GM21447 (cell line): ENCODE results near the gene RNU6-9.

Source experiments
- ATAC-seq: cut with Tn5 transposase; IDR thresholded peaks from one replicate; pipeline ENCODE4 v1.9.1; 2021; ENCODE audit not compliant: unreplicated experiment

The RNU6-9 gene

DNA sequence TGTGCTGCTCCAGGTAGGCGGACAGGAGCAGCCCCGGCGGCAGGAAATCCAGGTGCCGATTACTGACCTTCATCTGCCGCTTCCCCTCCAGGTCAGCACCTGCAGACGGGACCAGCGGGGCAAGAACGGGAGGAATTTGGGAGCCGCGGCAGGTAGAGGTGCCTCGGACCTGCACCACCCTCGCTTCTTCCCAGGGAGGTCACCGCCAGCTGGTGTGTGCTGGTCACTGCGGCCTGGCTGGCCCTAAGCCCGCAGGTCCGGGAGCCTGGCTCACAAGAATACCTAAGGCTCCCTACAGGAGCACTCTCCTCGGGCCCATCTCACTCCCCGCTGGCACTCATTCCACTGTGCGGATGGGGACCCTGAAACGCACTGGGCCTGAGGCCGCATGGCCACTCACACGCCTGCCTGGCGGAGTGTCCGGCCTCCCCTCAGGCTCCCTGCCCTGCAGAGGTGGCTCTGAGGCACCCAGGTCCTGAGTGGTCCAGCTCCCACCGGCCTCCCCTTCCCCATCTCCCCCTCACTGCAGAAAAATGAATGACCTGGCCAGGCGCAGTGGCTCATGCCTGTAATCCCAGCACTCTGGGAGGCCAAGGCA is 4.3 kb downstream of the RNU6-9 start:
- ATAC-seq = no peak

DNA sequence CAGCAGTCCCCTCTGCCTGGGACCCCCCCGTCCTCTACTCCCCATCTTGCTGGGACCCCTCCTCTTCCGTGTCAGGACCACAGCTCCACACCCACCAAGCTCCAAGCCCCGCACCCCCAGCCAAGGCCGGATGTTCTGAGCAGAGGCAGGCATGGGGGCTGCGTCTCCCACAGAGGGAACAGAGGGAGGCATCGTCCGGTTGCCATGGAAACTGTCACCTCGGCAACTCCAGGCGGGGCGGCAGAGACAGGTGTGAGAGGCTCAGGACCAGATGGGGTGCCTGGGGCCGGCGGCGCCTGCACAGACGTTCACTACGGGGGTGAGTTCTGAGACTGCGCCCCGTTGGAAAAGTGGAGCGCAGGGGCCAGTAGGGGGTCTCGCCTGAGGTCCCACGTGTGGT is 5.4 kb downstream of the RNU6-9 start:
- ATAC-seq = no peak

DNA sequence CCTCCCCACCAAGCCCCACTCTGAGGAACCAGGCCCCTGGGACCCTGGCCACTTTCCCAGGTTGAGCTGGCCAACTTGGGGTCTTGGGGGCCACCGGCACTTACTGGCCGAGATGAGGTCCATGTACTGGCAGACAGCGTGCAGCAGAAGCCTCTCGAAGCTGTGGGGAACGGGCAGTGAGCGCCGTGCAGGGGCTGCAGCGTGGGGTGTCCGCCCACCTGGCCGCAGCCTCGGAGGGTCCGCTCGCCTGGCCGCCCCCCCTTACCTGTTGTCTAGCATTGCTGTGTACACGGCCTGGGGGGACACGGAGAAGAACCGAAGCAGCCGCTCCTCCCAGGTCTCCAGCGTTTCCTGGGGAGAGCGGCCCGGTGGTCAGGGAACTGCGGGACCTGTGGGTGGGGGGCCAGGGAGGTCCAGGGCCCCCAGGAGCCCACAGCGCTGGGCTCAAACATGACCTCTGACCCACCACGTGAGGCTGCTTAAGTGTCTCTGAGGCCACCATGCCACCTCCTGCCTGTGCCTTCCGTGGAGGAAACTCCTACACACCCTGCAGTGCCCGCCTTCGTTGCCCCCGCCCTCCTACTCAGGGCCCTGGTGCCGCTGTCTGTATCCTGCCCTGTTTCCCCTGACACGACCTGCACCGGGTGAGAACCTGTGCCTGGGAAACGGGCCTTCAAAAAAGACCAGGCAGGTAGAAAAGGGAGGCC is 6.2 kb downstream of the RNU6-9 start:
- no peak for ATAC-seq

DNA sequence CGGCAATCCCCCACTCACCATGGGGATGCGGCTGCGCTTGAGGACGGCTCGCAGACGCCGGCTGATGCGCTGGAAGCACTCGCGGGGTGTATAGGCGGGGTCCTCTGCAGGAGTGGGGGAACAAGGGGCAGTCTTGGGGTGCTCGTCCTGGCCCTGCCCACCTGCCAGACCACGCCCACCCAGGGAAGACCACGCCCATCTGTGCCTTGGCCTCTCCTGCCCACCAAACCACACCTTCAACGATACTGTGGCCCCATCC is 6.7 kb downstream of the RNU6-9 start:
- ATAC-seq = no peak

DNA sequence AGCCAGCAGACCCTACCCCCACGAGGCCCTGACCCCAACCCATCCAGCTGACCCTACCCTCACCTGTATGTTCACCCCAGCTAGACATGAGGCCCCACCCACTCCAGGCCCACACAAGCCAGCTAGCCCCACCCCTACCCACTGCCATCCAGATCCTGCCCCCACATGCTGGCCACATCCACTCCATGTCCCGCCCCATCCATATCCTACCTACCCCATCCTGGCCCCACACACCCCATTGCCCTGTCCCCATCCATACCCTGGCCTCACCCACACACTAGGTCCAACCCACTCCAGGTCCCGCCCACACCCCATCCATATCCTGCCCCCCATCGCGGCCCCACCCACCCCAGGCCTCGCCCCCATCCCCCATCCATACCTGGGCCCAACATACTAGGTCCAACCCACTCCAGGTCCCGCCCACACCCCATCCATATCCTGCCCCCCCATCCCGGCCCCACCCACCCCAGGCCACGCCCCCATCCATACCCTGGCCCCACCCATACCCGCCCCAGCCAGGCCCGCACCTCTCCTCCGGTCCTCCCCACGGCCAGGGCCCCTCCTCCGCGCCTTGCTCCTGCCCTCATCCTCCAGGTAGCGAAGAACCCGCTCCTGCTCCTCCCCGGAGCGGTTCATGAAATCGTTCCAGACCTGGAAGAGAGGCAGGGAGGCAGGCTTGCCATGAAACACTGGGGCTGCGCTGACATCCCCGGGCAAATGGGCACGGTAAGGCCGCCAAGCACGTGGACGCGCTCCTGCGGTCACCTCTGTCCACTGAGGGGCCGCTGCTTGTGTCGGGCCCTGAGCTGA is 7.2 kb downstream of the RNU6-9 start:
- ATAC-seq = no peak

DNA sequence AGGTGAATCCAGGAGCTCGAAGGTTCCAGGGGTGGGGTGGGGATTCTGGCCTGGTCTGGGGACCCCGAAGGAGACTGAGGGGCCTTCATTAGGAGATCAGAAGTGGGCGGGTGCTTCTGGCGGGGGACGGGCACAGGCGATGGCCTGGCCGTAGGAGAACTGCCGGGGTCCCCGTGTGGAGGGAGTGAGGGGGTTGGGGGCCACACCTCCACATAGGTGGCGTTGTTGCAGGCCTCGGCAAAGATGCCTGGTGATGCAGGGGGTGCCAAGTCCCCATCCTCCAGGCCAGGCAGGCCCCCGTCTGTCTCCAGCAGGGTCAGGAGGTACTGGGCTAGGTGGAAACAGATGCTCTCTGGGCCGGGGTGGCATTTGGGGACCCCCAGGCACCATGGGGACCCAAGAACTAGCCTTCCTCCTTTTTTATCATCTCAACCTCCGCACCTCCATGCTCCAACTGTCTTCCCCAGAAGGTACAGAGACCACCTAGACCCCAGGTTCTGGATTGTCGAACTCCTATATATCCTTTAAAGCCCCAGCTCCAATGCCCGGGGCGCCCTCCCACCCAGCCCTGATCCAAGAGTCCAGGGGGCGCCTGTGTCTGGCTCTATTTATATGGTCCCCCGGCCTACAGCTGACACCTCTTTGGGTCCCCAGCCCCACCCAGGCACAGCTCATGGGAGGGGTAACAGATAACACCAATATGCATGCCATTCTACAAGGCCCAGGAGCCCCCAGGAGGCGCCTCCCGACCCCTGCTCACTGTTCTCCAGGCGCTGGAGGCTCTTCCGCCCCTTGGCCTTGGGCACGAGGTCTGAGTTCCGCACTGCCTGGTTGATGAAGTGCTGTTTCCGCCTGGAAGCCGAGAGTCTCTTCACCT is 8.2 kb downstream of the RNU6-9 start:
- ATAC-seq = no peak

DNA sequence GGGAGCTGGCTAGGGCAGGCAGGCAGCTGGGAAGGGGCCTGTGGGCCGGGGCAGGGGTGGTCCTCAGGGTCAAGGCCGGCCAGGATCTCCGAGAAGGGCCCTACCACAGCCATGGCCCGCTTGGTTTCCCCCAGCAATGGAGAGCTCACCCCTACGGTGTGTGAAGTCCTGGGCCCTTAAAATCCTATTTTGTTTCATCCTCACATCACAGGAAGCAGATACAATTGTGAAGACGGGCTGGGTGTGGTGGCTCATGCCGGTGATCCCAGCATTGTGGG is 8.7 kb downstream of the RNU6-9 start:
- no peak for ATAC-seq

DNA sequence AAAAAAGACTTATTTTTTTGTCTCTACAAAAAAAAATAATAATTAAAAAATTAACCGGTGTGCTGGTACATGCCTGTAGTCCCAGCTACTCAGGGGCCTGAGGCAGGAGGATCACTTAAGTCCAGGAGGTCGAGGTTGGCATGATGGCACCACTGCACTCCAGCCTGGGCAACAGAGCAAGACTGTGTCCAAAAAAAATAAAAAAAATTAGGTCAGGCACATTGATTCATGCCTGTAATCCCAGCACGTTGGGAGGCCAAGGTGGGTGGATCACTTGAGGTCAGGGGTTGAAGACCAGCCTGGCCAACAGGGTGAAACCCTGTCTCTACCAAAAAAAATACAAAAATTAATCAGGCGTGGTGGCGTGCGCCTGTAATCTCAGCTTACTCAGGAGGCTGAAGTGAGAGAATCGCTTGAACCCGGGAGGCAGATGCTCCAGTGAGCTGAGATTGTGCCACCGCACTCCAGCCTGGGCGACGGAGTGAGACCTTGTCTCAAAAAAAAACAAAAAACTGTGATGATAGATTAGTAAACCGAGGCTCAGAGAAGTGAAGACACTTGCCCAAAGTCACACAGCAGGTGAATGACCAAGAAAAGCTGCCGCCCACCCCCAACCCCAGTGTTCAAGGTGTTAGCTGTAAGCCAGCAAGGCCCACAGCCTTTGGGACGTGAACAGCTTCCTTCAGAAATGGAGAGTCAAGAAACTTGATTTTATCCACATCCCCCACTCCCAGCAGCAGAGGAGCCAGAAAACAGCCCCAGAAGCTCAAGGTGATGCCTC is 9.4 kb downstream of the RNU6-9 start:
- ATAC-seq = no peak

DNA sequence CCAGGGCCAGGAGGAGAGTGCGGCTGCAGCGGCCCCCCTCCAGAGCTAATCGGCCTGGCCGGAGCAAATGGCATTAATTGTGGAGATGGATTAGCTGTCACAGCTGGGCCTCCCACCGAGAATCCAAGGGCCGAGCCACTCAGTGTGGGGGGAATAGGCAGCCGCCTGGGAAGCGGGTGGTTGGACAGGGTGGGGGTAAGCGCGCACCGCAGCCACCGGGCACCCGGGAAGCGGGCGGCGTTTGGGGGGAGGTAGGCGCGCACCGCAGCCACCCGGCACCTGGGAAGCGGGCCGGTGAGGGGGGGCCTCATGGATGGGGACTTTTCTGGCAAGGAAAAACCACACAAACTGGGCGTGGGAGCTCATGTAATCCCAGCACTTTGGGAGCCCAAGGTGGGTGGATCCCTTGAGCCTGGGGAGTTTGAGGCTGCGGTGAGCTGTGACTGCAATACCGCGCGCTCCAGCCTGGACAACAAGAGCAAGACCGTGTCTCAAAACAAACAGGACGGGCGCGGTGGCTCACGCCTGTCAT is 10.0 kb downstream of the RNU6-9 start:
- no peak for ATAC-seq

DNA sequence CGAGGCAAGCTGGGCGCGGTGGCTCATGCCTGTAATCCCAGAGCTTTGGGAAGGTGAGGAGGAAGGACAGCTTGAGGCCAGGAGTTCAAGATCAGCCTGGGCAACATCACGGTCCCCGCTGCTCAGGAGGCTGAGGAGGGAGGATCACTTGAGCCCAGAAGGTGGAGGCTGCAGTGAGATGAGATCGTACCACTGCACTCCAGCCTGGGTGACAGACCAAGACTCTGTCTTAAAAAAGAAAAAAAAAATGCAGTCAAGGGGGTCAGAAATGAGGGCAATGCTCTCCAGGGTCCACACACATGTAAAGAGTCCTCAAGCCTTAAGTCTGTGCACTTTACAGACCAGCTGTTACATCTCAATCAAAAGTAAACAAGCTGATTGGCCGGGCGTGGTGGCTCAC is 11.3 kb downstream of the RNU6-9 start:
- ATAC-seq = no peak

DNA sequence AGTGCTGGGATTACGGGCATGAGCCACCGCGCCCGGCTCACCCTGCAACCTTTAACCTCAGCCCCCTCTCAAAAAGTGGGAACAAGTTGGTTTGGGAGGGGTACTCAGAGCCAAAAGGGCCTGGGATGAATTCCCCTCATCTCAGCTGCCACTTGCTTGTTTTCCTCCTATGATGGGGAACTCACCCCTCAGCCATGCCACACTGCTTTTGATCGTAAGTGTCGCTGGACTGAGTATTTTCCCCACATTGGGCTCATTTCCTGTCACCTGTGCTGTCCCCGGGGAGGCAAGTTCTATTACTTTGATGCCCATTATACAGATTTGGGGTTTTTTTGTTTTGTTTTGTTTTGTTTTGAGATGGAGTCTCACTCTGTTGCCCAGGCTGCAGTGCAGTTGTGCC is 13.2 kb downstream of the RNU6-9 start:
- ATAC-seq = no peak

DNA sequence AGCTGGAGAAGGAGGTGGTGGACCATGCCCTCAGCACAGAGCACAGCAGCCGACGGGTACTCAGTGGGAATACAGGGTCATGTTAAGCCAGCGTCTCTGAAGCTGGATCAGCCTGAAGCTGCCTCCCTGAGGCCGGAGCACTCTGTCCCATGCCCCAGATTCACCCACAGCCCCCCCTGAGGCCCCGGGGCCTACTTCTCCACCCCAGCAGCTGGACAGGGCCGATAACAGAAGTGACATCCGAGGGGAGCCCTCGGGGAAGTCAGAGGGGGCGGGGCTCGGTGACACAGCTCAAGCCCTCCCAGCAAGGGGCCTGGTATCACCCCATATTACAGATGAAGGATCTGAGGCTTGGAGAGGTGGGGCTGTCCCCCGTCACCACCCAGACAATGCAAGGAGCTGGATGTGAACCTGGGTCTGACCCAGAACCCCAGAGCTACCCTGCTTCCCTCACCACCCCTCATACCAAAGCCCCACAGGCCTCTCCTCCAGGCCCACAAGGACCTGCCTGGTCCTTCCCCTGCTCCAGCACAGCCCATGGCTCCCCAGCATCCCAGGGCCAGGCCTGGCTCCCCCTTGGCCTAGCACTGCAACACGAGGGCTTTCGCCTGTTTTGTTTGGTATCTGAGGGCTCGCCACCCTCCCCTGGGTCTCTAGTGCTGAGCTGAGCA is 14.0 kb downstream of the RNU6-9 start:
- no peak for ATAC-seq

DNA sequence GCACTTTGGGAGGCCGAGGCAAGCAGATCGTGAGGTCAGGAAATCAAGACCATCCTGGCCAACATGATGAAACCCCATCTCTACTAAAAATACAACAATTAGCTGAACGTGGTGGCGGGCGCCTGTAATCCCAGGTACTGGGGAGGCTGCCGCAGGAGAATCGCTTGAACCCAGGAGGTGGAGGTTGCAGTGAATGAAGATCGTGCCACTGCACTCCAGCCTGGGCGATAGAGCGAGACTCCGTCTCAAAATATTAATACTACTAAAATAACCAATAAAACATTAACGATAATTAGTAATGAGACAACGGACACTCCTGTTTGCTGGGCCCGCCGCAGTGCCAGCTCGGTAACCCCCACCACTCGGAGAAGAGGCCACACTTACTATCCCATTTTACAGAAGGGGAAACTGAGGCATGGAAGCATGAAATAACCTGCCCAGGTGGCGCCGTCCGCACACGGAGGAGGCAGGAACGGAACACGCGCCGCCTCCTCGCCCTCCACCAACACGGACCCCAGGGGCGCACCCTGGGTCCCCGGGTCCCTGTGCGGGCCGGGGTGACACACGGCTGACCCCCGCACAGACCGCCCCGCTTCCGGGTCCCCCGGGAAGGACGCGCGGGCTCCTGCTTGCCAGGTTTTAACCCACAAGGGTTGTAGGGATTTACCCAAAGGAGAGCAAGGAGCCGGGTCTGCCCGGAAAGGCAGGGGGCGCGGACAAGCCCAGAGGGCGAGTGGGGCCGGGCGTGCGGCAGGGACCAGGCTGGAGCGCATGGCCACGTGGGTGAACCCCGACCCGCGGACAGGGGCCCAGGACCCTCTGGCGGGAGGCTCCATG is 18.1 kb downstream of the RNU6-9 start:
- no peak for ATAC-seq

DNA sequence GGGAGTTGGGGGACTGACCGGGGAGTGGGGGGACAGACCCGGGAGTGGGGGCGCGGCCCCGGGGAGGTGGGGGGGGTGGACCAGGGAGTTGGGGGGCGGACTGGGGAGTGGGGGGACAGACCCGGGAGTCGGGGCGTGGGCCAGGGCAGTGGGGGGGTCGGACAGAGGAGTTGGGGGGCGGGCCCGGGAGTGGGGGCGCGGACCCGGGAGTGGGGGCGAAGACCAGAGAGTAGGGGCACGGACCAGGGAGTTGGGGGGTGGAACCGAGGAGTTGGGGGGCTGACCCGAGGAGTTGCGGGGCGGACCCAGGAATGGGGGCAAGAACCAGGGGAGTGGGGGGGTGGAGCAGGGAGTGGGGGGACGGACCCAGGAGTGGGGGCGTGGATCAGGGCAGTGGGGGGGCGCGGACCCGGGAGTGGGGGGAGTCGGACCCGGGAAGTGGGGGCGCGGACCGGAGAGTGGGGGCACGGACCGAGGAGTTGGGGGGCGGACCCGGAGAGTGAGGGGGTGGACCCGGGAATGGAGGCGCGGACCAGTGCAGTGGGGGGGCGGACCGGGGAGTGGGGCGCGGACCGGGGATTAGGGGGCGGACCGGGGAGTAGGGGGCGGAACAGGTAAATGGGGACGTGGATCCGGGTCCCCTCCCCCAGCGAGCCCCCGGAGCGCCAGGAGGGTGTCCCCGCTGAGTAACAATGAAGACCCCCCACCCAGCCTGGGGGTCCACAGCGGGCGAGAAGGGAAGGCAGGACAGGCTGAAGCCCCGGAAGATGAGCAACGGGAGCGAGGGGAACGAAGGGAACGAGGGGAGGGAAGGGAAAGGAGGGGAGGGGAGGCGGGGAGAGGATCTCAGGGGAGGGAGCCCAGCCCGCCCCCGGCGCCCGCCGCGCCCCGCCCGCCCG is 19.1 kb downstream of the RNU6-9 start:
- ATAC-seq = no peak

DNA sequence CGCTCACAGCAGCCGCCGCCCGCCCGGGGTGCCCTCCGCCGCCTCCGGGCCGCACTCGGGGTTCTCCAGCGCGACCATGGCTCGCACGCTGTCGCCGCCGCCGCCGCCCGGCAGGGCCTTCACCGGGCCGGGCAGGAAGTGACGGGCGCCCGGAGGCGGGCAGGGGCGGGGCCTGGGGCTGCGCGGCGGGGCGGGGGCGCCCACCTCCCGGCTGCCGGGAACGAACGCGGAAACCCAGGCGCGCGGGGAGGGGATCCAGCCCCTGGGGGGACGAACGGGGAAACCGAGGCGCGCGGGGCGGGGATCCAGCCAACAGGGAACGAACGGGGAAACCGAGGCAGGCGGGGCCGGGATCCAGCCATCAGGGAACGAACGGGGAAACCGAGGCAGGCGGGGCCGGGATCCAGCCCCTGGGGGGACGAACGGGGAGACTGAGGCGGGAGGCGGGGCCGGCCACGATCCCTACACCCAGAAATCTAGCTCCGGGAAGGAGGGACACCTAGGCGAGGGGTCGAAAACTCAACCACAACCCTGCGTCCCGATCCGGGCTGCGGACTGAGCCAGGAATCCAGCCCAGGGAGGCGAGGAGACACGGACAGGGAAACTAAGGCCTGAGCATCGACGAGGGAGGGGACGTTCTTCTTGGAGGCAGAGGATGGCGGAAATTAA is 19.9 kb downstream of the RNU6-9 start, which contains the start of gene R3HDM4:
TSS of gene R3HDM4 (minus strand) at position 140 of the 669 bp plus-strand sequence. CDS start at position 78, 62 bp downstream.
- no peak for ATAC-seq

DNA sequence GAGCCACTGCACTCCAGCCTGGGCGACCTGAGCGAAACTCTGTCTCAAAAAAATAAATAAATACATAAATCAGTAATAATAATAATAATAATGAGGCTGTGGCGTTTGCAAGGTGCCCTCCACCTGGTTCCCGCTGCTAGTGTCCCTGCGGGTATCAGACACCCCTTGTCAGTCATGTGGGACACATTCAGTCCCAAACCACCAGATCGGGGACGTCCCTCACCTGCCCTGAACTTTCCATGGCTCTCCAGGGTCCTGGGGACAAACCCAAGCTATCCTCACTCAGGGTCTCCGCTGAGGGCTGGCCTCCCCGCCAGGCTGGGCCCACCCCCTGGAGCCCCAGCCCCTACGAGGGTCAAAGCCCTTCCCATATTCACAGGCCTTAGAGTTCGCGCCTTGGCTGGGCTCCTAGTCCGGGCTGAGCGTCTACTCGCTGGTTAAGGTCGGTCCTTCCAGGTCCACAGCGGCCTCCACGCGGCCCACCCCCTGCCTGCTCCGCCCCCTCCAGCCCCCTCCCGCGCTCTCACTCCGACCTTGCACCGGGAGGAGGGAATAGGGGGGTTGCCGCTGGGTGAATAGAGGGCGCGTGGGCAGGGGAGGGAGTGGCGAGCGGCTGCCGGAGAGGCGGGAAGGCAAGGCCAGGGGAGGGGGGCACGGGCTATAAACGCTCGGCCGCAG is 23.5 kb downstream of the RNU6-9 start:
- ATAC-seq = no peak
